HG02970 (cell line): Measurements from ENCODE around the gene ELAPOR1.
A peak's percentile ranks its signal among the peaks of the same experiment; 100 is the strongest.

Source experiments
- ATAC-seq: cut with Tn5 transposase; IDR thresholded peaks from one replicate; pipeline ENCODE4 v1.9.1; 2021; ENCODE audit warnings: mild to moderate bottlenecking, moderate library complexity, moderate number of reproducible peaks; ENCODE audit not compliant: unreplicated experiment, low FRiP score

Gene ELAPOR1

DNA sequence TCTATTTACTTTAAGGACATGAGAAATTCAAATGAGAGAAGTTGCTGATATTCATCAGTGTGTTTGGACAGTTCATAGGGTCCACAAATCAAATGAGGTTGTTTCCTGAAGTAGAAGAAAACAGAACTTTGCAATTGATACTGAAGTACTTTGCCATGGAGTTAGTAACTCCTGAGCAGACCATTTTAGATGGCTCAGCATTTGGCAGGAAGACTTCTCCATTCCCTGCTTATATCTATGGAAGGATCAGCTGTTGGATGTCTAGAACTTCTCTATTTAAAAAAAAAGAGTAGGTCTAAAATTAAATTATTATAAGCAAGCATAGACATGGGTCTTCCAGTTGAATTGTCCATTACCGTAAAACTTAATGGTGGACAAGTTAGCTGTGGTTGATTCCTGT is 18.3 kb upstream of the ELAPOR1 start:
- no peak for ATAC-seq

DNA sequence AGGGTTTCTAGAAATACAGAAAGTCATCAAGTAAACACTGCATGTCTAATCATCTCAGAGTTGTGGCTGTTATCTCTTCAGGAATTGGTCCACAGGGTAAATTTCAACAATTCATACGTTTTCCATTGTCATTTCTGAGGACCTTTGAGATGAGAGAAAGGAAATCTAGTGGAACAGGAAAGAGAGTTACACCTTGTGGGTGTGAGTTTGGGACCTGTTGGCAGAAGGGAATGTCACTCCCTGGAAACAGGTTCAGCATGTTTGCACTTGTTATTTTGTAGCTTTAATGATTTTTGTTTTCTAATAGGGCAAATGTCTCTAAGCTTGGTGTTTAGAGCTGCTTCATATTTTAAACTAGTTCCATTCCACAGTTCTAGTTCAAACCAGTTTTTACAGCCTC is 17.8 kb upstream of the ELAPOR1 start:
- no peak for ATAC-seq

GRCh38 chr1:109099938-109100773 is 13.8 kb upstream of the ELAPOR1 start:
- peak; percentile 89 for ATAC-seq

GRCh38 chr1:109104364-109105151 is 9.4 kb upstream of the ELAPOR1 start:
- ATAC-seq, result no peak

GRCh38 chr1:109105881-109106280 is 8.0 kb upstream of the ELAPOR1 start:
- ATAC-seq, result no peak

DNA sequence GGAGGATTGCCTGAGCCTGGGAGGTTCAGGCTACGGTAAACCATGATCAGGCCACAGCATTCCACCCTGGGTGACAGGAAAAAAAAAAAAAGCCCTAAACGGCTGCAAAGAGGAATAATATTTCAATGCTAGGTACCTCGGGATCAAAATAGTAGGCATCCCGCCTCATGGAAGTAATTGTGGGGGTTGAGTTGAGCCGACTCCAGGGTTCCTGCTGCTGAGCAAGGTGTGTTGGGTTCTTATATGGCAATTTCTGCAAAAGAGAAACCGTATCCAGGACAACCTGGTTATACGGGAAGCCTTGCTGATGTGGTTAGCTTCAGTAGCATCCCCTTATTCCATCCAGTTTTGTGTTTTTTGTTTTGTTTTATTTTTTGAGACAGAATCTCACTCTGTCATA is 6.1 kb upstream of the ELAPOR1 start:
- no peak for ATAC-seq

GRCh38 chr1:109109906-109110305 is 4.0 kb upstream of the ELAPOR1 start:
- ATAC-seq, result no peak

DNA sequence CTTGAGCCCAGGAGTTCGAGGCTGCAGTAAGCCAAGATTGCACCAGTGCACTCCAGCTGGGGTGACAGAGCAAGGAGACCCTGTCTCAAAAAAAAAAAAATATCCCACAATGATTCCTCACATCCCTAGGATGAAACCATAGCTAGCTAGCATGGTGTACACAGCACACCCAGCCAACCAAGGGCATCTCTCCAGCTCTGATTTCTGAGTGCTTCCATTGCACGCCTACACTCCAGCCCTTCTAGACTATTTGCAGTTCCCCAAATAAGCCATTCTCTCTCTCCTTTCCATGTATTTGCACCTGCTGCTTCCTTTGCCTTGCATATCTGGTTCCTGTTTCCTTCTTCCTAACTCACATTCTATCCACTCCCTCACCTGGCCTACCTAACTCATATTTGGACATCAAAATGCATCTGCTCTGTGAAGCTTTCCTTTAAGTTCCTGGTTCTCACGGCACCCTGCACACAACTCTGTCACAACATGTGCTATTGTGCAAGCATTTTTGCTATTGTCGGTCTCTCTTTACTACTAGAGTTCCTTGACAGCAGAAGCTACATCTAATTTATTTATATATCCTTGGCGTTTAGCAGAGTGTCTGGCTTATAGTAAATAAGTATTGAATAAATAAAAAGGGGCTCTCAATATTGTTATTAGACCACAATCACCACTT is 2.4 kb upstream of the ELAPOR1 start:
- no peak for ATAC-seq

- ATAC-seq, result no peak
These were observed 1.8 kb upstream of the ELAPOR1 start for GRCh38 chr1:109112056-109112651.

- peak; percentile 53 for ATAC-seq
These were observed 1.1 kb upstream of the ELAPOR1 start for GRCh38 chr1:109112652-109113285.

GRCh38 chr1:109114342-109114674 is 393 bp downstream of the ELAPOR1 start:
- ATAC-seq, result no peak

- ATAC-seq, result no peak
These were observed 1.8 kb downstream of the ELAPOR1 start for GRCh38 chr1:109115685-109116084.

GRCh38 chr1:109116286-109116685 is 2.4 kb downstream of the ELAPOR1 start:
- no peak for ATAC-seq

DNA sequence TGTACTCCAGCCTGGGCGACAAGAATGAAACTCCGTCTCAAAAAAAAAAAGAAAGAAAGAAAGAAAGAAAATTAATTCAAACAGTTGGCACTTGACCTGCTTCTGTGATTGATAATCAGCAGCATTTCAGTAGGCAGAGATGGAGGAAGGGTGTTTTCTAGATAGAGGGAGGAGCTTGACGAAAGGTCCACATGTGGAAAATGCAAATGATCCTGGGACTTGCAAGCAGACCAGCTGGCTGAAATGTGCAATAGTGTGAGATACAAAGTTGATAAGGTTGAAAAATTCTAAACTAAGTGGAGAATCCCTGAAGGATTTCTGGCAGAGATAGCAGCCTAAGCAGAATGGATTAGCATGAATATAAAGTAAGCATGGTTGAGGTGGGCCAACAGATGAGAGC is 4.2 kb downstream of the ELAPOR1 start:
- ATAC-seq, result no peak

GRCh38 chr1:109120356-109120755 is 6.4 kb downstream of the ELAPOR1 start:
- ATAC-seq, result no peak

- no peak for ATAC-seq
These were observed 17.1 kb downstream of the ELAPOR1 start for GRCh38 chr1:109131059-109131458.

DNA sequence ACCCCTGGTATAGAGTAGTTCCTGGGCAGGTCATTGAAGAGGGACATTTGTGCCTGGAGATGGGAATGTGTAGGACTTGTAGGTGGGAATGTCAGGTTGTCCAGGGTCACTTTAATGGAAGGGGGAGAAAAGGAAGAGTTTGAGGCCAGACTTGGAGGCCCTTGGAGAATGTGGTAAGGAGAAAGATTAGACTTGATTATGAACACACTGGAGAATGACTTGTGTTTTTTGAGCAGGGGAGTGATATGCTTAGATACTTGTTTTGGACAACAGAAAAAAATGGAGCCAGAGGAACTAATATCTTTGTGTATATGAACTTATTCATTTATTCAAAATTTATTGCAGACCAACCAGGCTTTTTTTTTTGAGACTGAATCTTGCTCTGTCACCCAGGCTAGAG is 17.9 kb downstream of the ELAPOR1 start:
- no peak for ATAC-seq

GRCh38 chr1:109133002-109133706 is 19.2 kb downstream of the ELAPOR1 start:
- ATAC-seq, result no peak

GRCh38 chr1:109133815-109134214 is 19.9 kb downstream of the ELAPOR1 start:
- ATAC-seq, result no peak

- ATAC-seq, result no peak
These were observed 20.5 kb downstream of the ELAPOR1 start for GRCh38 chr1:109134423-109134822.
